K562 (cell line): ENCODE results near the gene ARHGEF17. TPM values are rescaled to one million over a fixed set of nuclear protein-coding genes. Genes with fewer than 3 reads are reported as not detected.

Source experiments
- CLOCK ChIP-seq: fragments of 250-450 bp; sonication (Bioruptor Pico); IDR thresholded peaks from 2 replicates; pipeline ENCODE4 v1.4.0; 2020; ENCODE audit warnings: mild to moderate bottlenecking, moderate library complexity, borderline replicate concordance
- EP300 ChIP-seq: IDR thresholded peaks from 2 replicates; pipeline ENCODE4 v1.6.1; 2012; ENCODE audit warnings: low read length, improper control_type of control experiment
- FIP1L1 ChIP-seq: fragments of 200-400 bp; formaldehyde crosslinking; IDR thresholded peaks from 2 replicates; pipeline ENCODE4 v1.6.1; 2018; ENCODE audit warnings: mild to moderate bottlenecking, low read depth, low read length; ENCODE audit not compliant: poor library complexity, severe bottlenecking
- FOSL1 ChIP-seq: fragments of 200-800 bp; sonication (Bioruptor generic); conservative IDR thresholded peaks from 2 replicates; pipeline ENCODE4 v1.6.1; 2016; ENCODE audit warnings: missing genetic modification characterization, missing compliant biosample characterization
- GTF3C2 ChIP-seq: IDR thresholded peaks from 3 replicates; pipeline ENCODE4 v1.6.1; 2011; ENCODE audit warnings: borderline replicate concordance, mild to moderate bottlenecking, moderate library complexity; ENCODE audit not compliant: insufficient read length; ENCODE audit errors: extremely low read depth
- POLR2AphosphoS2 ChIP-seq: IDR thresholded peaks from 2 replicates; pipeline ENCODE4 v1.6.1; 2012; ENCODE audit warnings: low read length, improper control_type of control experiment
- POLR3A ChIP-seq: IDR thresholded peaks from 2 replicates; pipeline ENCODE4 v1.6.1; 2011; ENCODE audit warnings: borderline replicate concordance, mild to moderate bottlenecking, moderate library complexity; ENCODE audit not compliant: insufficient read length, insufficient read depth; ENCODE audit errors: extremely low read depth
- RBM39 ChIP-seq: fragments of 200-400 bp; formaldehyde crosslinking; optimal IDR thresholded peaks from 2 replicates; pipeline ENCODE3; 2018; ENCODE audit warnings: low read depth, low read length
- TEAD2 ChIP-seq: fragments of 450-650 bp; IDR thresholded peaks from 2 replicates; pipeline ENCODE4 v1.6.1; 2016; ENCODE audit warnings: missing genetic modification characterization, control low read depth, missing compliant biosample characterization
- ZC3H4 ChIP-seq: sonication (generic); formaldehyde crosslinking; IDR thresholded peaks from 2 replicates; pipeline ENCODE4 v1.9.0; 2021; ENCODE audit warnings: missing genetic modification reagents, borderline replicate concordance
- ZNF212 ChIP-seq: fragments of 450-650 bp; formaldehyde crosslinking; IDR thresholded peaks from 2 replicates; pipeline ENCODE4 v1.4.0; 2020; ENCODE audit warnings: mild to moderate bottlenecking
- ZNF318 ChIP-seq, 2 experiments: fragments of 450-650 bp; IDR thresholded peaks; 2 replicates each; pipeline ENCODE4 v1.6.1; 2016; ENCODE audit warnings: mild to moderate bottlenecking in 2 of 2, borderline replicate concordance in 1 of 2, low read depth in 1 of 2, moderate library complexity in 1 of 2
- ZNF57 ChIP-seq: fragments of 450-650 bp; formaldehyde crosslinking; IDR thresholded peaks from 2 replicates; pipeline ENCODE4 v1.4.0; 2020; ENCODE audit warnings: mild to moderate bottlenecking, moderate library complexity
- polyA plus RNA-seq, 8 experiments: library from polyadenylated mRNA; depleted of rRNA in 4 of 8; stranded (reverse) in 5 of 8; unstranded in 3 of 8; fragments of >200 nt; fragmentation: Nextera tagmentation in 2 of 8; fragmentation: Illumina TruSeq in 1 of 8; extraction: Ambion mirVana in 2 of 8; extraction: Trizol in 1 of 8; gene quantifications; 2 replicates each; pipeline versions ENCODE4 v1.2.1 to v1.2.3, GENCODE V29; 2011 to 2014; ENCODE audit warnings: inconsistent platforms in 1 of 8, missing spikeins in 1 of 8
- total RNA-seq, 7 experiments: library from RNA; depleted of rRNA in 6 of 7; stranded (reverse); fragments of >200 nt in 6 of 7; fragmentation: Illumina TruSeq in 2 of 7; extraction: Trizol in 2 of 7; gene quantifications; 2 replicates each; pipeline versions ENCODE4 v1.2.1 to v1.2.3, GENCODE V29; 2011 to 2021; ENCODE audit warnings: low replicate concordance in 1 of 7

Gene ARHGEF17
- total and polyA plus RNA-seq, 9 of the 15 experiments (the other 6 are each of a cell fraction or from before 2014, with no cell fraction given) = 0.04 to 0.68 (median 0.10) TPM; not detected in 2

GRCh38 chr11:73295241-73295995 is 12.7 kb upstream of the ARHGEF17 start (continued):
- TF ChIP-seq TEAD2 (no peak), GTF3C2 (no peak), ZC3H4 (CRISPR knock-in tag) (no peak), ZNF318 (IDR thresholded peaks at IDR 0.05; ENCODE audit: borderline replicate concordance in 1 of 2, low read depth in 1 of 2) (no peak), FOSL1 (no peak), ZNF57 (CRISPR knock-in tag) (no peak), POLR3A (no peak), RBM39 (no peak), EP300 (no peak), ZNF212 (CRISPR knock-in tag) (no peak), FIP1L1 (no peak), CLOCK (CRISPR knock-in tag) (no peak), POLR2AphosphoS2 (no peak)
